SW480 (cell line): Measurements from ENCODE around the gene OGDHL.
"Not testable (repeated sequence)": the region's sequence is repeated elsewhere in the genome, so short reads cannot be mapped to it uniquely, and the experiment has no call there.

Experiments used
- DNase-seq: peaks from one replicate; pipeline ENCODE4 v3.0.0-alpha.2; 2016; ENCODE audit warnings: low spot score

Gene OGDHL

GRCh38 chr10:49756031-49756430 is 6.1 kb downstream of the OGDHL start:
- no peak for DNase-seq

DNA sequence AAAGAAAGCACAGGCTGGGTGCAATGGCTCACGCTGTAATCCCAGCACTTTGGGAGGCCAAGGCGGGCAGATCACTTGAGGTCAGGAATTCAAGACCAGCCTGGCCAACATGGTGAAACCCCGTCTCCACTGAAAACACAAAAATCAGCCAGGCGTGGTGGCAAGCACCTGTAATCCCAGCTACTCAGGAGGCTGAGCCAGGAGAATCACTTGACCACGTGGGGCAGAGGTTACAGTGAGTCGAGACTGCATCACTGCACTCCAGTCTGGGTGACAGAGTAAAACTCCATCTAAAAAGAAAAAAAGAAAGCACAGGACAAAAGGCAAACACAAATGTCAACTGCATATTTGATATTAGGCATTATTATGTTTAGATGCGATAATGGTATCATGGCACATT is 7.2 kb downstream of the OGDHL start:
- DNase-seq: not testable (repeated sequence)

GRCh38 chr10:49752584-49752983 is 9.5 kb downstream of the OGDHL start:
- DNase-seq: no peak

- no peak for DNase-seq
These were observed 10.2 kb downstream of the OGDHL start for GRCh38 chr10:49751636-49752510.

DNA sequence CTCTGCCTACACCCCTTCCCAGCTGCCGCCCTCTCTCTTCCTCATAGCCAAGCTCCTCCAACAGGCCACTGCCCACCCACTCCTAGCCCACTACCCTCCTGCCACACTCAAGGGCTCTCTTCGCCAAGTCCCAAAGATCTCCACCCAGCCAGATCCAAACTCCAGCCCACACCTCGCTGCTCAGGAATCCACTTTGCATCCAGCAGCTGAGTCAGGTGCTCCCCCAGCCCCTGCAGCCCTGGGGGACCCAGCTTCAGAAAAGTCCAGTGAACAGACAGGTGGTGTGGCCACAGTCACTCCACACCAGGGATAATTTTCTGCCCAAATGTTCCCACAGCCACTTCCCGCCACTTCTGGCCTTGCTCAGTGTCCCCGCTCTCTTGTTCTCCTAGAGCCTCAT is 10.9 kb downstream of the OGDHL start:
- DNase-seq: no peak

- DNase-seq: no peak
These were observed 11.6 kb downstream of the OGDHL start for GRCh38 chr10:49750546-49750945.

DNA sequence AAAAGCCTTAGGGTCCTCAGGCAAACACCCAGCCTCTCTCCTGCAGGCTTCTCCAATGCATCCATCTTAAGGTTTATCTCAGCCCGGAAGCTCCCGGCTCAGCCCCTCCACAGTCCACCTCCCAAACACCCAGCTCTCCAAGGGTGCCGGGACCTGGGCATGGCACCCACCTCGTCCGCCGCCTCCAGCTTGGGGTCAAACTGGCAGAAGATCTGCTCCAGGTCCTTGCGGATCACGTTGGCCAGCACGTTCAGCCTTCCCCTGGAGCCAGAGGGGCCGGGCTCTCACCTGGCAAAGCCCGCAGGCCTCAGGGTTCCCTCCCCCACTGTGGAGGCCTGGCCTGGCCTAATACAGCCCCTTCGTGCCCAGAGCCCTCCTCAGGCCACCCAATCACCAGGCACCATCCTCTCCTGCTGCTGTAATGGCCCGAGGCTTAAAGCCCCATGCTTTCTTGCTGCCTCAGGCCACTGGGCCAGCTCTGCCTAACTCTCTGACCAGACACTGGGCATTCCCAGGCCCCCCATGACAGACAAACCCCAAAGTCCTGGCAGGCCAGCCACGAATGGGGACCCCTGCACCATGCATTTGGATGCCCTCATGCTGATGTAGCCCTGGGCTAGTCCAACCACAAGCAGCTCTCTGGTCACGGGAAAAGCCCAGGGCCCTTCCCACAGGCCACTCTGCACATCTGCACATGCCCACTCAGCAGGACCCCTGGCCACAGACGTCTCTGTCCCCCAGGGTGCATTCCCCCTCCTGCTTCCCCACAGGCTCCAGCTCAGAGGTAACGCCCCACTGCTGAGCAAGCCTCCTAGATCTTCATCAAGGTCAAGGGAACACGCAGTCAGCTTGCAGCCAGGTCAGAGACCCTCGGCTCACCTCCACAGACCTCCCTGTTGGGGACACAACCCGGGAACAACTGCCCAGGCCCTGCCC is 12.3 kb downstream of the OGDHL start:
- no peak for DNase-seq

- no peak for DNase-seq
These were observed 13.0 kb downstream of the OGDHL start for GRCh38 chr10:49749144-49749543.

DNA sequence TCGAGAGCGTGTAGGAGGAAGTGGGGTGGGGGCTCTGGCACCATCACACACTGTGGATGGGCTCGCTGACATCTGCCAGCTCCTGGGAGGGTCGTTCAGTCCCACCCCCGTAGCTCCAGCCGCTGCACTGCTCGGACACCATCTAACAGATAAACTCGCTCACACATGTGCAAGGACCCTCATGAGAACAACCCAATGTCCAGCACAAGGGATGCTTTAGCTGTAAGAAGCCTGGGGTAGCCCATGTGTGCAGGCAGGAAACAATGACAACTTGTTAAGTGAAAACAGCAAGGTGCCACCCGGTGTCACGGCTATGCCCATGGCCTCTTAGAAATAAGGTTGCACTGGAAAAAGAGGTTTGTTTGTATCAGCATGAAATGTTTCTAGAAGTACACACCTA is 14.1 kb downstream of the OGDHL start:
- no peak for DNase-seq

DNA sequence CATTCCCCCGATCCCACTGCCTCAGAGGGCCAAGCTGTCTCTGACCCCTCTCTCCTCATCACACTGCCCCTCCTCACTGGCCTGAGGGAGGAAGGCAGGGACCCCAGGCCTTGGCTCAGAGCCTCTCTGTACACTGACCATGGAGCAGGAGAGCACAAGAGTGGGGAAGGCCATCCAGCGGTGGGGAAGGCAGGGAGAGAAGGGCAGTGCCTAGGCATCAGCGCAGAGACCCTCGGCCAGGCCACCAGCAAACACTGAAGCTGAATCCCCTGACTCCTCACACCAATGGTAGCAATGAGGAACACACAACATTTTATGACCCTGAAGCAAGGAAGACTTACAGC is 14.8 kb downstream of the OGDHL start:
- DNase-seq: no peak

GRCh38 chr10:49746626-49747302 is 15.4 kb downstream of the OGDHL start:
- DNase-seq: no peak

DNA sequence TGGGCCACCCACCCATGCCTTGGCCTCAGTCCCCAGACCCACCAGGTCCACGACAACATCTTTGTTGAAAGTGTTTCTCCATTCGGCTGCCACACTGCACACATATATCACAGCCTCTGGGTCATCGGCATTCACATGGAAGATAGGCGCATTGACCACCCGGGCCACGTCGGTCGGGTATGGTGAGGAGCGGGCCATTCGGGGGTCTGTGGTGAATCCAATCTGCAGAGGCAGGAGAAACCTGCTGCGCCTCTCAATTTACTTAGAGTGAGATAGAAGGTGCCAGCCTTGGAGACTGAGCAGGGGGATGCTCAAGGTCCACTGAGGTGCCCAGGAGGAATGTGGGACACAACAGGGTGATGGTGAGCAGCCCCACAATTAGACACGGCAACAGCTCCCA is 16.4 kb downstream of the OGDHL start:
- DNase-seq: no peak

DNA sequence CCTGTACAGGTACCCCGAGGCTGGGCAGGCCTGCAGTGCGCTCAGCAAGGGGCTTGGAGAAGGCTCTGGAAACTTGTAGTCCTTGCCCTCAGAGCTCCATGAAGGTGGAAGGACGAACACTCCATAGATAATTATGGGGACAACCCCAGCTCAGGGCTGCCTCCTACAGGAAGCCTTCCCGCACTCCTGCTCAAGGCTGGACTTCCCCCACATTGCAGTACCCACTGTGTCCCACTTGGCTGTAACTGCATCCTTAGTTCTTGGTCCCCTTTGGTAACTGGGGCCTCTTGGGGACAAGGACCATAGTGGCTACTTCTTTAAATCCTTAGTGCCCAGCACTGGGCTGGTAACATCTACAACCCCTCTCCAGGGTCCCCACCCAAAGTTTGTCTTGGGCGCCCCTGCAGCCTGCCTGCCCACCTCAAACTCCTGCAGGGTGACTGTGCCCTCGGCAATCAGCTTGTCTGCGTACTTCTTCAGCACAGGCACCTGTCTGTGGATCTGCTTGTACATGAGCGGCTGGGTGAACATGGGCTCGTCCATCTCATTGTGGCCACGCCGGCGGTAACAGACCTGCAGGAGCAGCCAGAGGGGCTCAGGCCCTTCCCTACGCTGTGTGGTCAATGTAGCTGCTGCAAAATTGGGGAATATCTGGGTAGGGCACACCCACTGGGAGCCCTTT is 17.1 kb downstream of the OGDHL start:
- no peak for DNase-seq

DNA sequence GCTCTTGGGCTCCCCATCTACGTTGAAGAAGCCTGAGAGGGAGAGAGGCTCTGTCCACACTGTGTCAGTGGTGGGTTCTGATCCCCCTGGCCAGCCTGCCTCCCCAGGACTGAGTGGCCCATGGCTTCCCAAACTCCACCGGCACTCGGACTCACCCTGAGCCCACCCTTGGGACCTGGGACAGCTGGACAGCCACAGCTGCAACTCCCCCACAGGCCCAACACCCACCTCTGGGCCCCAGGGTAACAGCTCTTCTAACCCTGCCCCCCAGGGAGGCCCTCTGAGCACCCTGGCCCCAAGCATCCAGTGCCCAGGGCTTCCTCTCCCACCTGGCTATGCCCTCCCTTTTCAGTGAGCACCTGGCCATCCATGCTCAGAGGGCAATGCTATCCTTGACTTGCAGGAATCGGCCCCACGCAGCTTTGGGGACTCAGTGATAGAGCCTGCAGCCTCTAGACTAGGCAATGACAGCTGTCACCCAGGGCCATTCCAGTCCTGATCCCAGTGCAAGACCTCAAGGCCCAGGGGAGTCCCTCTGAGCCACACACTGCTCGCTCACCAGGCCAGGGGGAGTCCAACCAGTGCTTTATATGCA is 17.9 kb downstream of the OGDHL start:
- no peak for DNase-seq

DNA sequence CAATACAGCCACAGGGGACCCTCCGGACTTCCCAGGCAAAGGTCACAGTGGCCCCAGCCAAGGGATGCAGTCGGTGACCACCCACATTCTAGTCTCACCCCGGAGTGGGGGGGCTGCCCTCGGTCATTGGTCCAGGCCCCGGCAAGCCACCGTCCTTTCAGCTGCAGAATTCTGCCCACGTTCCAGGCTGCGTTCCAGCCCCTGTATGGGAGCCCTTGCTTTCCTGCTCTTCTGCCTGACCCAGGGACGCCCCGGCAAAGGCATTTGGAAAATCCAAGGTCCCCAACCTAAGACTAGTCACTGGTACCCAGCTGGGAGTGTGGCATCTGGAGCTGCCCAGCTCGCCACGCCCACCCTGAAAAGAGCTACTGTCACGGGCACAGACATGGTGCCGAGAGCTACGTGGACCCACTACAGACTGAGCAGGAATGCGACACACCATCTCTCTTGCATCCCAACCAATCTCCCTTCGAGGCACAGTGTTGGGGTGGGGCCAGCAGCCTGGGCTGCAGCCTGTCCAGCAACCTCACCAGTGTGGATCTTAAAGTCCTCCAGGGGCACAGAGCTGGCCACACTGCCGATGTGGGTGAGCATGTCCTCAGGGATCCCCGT is 18.6 kb downstream of the OGDHL start:
- no peak for DNase-seq

DNA sequence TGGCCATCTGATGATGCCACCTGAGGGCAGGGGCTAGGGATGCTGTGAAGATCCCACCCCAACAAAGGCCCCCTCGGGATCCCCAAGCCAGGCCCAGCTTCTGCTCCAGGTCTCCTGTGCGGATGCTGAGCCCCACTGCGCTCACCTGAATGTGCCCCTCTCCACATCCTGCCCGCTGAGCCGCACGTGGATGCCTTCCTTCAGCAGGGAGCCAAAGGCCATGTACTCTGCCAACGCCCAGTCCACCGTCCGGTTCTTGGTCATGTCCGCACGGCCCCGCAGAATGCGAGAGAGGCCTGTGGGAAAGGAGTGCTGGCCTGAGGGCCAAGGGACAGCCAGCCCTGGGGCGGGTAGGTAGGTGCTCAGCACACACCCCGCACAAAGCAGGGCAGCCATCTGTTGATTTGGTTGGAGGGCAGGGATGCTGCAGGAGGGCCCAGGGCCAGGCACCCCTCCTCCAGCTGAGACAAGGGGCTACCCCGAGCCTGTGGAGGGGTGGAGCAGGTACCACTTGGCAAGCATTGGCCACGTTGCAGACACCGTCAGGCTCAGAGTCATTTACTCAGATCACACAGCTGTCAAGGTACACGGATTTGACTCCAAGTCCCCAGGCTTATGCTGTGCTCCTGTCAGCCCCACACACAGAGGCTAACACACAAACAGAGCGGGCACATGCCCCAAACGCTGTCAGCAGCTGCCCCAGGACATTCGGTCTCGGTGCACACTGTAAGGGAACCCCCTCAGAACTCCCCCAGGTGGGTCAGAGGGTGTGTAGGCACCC is 19.2 kb downstream of the OGDHL start:
- no peak for DNase-seq

GRCh38 chr10:49741108-49741995 is 20.8 kb downstream of the OGDHL start:
- no peak for DNase-seq

- no peak for DNase-seq
These were observed 21.6 kb downstream of the OGDHL start for GRCh38 chr10:49740346-49741107.

DNA sequence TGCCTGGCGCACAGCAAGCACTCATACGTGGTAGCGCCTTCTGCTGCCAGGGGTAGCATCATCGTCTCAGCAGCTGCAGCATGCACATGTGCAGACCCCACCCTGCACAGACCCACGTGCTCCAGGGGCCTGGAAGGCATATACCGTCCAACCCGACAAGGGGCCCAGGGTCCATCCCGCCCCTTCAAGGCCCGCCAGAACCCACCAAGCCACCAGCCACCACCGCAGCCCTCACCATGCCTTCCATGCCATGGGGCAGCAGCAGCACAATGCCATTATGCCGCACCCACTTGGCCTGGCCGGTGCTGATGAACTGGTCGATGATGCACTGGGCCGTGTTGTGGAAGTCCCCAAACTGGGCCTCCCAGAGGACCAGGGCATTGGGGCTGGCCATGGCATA is 22.7 kb downstream of the OGDHL start:
- DNase-seq: no peak
